ENCODE data around the gene ARFGAP1.

ARFGAP1 gene

DNA sequence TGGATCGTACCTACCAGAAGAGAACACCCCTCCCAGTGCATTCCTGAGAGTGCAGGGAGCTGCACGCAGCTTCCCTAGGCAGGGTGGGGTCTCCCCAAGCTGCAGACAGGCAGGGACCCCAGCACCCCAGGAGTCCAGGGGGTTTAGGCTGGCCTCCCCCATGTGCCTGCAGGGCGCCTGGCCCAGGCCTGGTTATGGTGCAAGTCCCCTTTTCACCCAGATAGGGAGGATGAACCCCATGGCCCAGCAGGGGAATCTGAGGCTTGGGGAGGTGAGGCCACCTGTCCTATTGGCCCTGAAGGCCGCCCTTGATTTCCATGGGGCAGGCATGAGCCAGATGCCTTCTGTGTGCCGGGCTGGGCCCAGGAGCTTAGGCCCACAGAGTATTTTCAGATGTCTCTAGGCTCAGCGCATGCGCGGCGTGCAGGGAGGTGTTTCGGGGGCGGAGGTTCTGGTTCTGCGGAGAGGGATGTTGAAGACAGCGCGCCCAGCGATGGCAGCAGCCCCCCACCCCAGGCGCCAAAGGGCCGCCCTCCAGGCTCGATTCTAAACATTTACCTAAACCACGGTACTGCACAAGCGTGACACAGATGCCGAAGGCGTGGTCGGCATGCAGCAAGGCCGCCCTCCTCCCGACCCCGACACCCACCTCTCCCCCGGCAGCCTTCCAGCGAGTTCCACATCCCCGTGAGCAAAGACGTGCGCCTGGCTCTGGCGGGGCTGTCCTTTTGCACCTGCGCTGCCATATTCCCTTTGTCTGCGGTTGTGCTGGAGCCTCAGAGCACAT is 49.7 kb downstream of the ARFGAP1 start:
- H3K9me3 ChIP-seq (ENCODE audit: control insufficient read depth, insufficient read depth, low read length) = no peaks in the 10 kb centered on the region
- no peaks in the 10 kb centered on the region for H3K4me1 ChIP-seq (ENCODE audit: insufficient read depth, low read length)
- H3K36me3 ChIP-seq (ENCODE audit: insufficient read depth, low read length) = no peaks in the 10 kb centered on the region
- H3K9ac ChIP-seq (ENCODE audit: low read depth, low read length) = no peak overlapping the region

DNA sequence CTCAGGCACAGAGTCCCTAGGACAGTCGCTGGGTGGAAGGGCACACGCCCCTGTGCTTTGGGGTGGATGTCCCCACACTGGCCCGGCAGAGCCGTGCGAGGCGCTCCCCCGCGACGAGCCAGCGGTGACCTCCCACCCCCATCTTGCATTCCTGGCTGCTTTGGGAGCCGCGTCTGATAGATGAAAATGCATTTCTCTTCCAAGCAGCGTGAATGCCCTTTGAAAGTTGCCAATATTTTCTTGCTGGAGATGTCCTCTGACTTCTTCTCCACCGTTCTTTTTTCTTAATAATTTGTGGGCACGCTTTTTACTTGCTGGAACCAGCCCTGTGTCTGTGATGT is 50.3 kb downstream of the ARFGAP1 start:
- Histone ChIP-seq H3K9ac (ENCODE audit: low read depth, low read length) (no peak overlapping the region), H3K4me1 (ENCODE audit: insufficient read depth, low read length) (no peaks in the 10 kb centered on the region), H3K36me3 (ENCODE audit: insufficient read depth, low read length) (no peaks in the 10 kb centered on the region), H3K9me3 (ENCODE audit: control insufficient read depth, insufficient read depth, low read length) (no peaks in the 10 kb centered on the region)

DNA sequence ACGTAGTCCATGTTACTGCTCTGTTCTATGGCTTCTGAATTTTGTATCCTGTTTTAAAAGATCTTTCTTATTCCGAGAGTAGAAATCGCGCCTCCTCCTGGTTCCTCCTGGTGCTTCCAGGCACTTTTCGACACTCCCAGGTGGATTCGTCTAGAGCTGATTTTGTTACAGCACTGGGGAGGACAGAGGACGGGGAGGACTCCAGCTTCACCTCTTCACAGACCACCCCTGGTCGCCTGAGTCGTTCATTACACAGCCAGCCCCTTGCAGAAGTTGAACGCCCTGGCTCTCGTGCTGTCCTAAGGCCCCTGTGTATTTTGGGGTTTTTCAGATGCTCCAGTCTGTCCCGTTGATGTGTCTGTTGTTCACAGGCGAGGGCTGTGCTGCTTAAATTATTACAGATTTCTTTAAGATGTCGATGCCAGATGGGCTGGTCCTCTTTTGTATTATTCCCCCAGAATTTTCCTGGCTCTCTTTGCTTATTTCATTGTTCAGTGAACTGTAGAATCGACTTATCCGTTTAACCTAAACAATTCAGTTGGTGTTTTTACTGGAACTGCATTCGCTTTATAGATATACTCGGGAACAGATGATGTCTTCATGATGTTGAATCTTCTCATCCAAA is 50.9 kb downstream of the ARFGAP1 start:
- Histone ChIP-seq H3K36me3 (ENCODE audit: insufficient read depth, low read length) (no peaks in the 10 kb centered on the region), H3K9ac (ENCODE audit: low read depth, low read length) (no peak overlapping the region), H3K9me3 (ENCODE audit: control insufficient read depth, insufficient read depth, low read length) (no peaks in the 10 kb centered on the region), H3K4me1 (ENCODE audit: insufficient read depth, low read length) (no peaks in the 10 kb centered on the region)

DNA sequence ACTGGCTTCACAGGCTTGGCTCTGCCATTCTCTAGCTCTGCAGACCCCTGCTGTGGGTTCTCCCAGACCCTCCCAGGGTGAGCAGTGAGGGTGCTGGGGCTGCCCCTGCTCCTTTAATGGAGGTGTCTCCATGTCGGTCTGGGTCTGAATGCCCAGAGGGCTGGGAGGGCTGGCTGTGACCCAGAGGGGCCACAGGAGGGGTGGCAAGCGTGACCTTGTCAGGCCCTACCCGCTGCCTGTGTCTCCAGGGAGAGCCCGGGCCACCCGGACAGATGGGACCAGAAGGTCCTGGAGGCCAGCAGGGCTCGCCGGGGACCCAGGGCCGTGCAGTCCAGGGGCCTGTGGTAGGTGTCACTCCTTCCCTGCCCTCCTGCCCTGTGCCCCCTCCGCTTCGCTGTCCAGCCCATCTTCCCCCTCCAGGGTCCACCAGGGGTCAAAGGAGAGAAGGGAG is 52.4 kb downstream of the ARFGAP1 start:
- no peak overlapping the region for H3K9ac ChIP-seq (ENCODE audit: low read depth, low read length)
- H3K4me1 ChIP-seq (ENCODE audit: insufficient read depth, low read length) = no peaks in the 10 kb centered on the region
- H3K36me3 ChIP-seq (ENCODE audit: insufficient read depth, low read length) = no peaks in the 10 kb centered on the region
- no peaks in the 10 kb centered on the region for H3K9me3 ChIP-seq (ENCODE audit: control insufficient read depth, insufficient read depth, low read length)

DNA sequence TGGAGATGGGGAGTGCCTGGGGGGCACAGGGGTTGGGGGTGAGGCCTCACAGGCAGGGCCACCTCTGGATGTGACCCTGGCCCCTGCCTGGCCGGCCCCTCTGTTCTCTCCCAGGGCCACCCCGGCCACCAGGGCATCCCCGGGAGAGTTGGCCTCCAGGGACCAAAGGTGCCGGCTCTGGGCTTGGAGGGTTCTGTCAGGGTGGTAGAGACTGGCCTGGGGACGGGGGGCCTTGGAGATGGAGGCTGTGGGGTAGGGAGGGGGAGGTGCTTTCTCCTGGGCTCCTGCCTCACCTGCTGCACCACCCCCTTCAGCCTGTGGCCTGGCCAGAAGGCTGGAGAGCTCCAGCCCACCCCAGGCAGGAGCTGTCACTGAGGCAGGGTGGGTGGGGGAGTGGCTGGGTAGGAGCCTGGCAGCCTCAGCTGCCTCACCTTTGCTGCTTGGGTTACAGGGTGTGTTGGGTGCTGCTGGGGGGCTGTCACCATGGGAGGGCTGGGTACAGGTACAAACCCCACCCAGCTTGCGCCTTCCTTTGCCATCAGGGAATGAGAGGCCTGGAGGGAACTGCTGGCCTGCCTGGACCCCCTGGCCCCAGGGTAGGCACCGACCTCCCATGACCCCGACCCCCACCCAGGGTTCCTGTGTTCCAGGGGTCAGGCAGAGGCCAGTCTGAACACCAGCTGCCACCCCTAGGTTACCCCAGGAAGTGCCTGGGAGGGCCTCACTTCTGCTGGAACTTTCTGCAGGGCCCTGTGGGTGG is 53.1 kb downstream of the ARFGAP1 start:
- Histone ChIP-seq H3K36me3 (ENCODE audit: insufficient read depth, low read length) (no peaks in the 10 kb centered on the region), H3K4me1 (ENCODE audit: insufficient read depth, low read length) (no peaks in the 10 kb centered on the region), H3K9ac (ENCODE audit: low read depth, low read length) (no peak overlapping the region), H3K9me3 (ENCODE audit: control insufficient read depth, insufficient read depth, low read length) (no peaks in the 10 kb centered on the region)

DNA sequence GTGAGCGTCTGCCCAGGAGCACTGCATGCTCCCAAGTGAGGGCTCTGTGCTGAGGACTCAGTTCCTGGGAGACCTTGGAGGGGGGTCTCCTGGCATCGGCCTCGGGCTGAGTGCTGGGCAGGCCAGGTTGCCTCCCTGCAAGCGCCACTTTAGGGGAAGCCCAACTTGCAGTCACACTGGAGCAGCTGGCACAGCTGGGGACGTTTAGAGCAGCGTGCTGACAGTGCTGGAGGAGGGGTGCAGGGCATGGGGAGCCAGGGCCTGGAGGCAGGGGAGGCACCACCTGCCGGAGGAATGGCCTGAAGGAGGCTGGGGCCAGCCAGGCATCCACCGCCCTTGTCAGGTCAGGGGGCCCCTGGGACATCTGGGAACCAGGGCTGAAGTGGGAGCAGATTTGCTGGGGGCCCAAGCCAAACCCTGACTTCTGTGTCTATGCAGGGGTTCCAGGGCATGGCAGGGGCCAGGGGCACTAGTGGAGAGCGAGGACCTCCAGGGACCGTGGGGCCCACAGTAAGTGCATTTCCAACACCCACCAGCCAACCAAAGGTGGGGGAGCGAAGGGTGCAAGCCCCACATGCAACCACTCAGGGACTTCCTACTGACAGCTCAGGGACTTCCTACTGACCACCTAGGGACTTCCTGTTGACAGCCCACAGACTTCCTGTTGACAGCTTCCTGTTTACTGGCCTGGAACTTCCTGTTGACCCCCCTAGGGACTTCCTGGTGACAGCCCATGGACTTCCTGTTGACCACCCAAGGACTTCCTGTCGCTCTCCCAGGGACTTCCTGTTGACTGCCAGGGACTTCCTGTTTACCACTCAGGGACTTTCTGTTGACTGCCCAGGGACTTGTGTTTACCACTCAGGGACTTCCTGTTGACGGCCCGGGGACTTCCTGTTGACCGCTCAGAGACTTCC is 54.0 kb downstream of the ARFGAP1 start:
- H3K9ac ChIP-seq (ENCODE audit: low read depth, low read length) = no peak overlapping the region
- no peaks in the 10 kb centered on the region for H3K4me1 ChIP-seq (ENCODE audit: insufficient read depth, low read length)
- H3K36me3 ChIP-seq (ENCODE audit: insufficient read depth, low read length) = no peaks in the 10 kb centered on the region
- 0 out of 2 replicates have a peak, but pooled peaks cover 1% of the 10 kb centered on the region for H3K9me3 ChIP-seq (ENCODE audit: control insufficient read depth, insufficient read depth, low read length)

DNA sequence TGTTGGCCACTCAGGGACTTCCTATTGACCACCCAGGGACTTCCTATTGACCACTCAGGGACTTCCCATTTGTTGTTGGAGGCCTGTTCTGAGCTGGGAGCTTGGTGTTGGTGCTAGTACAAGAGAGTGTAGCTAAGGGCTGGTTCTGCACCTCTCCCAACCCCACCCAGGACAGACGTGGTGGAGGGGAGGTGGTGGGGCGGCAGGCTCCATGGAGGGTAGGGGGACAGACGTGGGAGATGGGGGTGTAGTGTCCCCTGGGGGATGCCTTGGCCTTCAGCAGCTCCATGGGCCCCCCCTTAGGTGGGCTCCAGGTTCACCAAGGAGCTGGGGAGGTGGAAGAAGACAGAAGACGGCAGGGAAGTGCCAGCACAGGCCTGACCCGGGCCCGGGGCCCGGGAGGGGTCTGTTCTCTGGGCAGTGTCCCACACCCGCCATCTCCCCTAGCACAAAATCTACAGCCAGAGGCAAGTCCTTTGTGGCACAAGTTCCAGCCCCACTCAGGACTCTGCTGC is 54.7 kb downstream of the ARFGAP1 start:
- Histone ChIP-seq H3K9me3 (ENCODE audit: control insufficient read depth, insufficient read depth, low read length) (0 out of 2 replicates have a peak, but pooled peaks cover 6% of the 10 kb centered on the region), H3K9ac (ENCODE audit: low read depth, low read length) (no peak overlapping the region), H3K36me3 (ENCODE audit: insufficient read depth, low read length) (no peaks in the 10 kb centered on the region), H3K4me1 (ENCODE audit: insufficient read depth, low read length) (no peaks in the 10 kb centered on the region)

DNA sequence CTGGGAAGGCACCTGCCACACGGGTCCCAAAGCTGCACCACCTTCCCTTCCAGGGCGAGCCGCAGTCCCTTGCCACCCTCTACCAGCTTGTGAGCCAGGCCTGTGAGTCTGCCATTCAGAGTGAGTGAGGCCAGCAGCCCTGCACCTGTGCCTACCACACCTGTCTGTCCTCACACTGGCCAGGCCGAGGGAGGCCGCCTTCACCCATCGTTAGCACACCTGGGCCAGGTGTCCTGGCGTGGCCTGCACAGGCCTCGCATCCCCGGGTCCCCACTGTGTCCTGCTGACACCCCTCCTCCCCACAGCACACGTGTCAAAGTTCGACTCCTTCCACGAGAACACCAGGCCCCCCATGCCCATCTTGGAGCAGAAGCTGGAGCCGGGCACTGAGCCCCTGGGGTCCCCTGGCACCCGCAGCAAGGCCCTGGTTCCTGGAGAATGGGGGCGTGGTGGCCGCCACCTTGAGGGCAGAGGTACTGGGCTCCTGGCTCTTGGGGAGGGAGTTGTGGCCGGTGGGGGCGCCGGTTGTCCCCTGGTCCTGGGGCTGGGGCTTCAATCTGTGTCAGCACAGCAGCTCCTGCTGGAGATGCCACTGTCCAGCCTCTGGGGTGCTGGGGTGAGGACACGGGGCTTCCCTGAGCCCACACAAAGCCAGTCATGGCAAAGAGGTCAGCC is 55.5 kb downstream of the ARFGAP1 start:
- H3K9me3 ChIP-seq (ENCODE audit: control insufficient read depth, insufficient read depth, low read length) = 0 out of 2 replicates have a peak, but pooled peaks cover 6% of the 10 kb centered on the region
- no peak overlapping the region for H3K9ac ChIP-seq (ENCODE audit: low read depth, low read length)
- no peaks in the 10 kb centered on the region for H3K36me3 ChIP-seq (ENCODE audit: insufficient read depth, low read length)
- no peaks in the 10 kb centered on the region for H3K4me1 ChIP-seq (ENCODE audit: insufficient read depth, low read length)

DNA sequence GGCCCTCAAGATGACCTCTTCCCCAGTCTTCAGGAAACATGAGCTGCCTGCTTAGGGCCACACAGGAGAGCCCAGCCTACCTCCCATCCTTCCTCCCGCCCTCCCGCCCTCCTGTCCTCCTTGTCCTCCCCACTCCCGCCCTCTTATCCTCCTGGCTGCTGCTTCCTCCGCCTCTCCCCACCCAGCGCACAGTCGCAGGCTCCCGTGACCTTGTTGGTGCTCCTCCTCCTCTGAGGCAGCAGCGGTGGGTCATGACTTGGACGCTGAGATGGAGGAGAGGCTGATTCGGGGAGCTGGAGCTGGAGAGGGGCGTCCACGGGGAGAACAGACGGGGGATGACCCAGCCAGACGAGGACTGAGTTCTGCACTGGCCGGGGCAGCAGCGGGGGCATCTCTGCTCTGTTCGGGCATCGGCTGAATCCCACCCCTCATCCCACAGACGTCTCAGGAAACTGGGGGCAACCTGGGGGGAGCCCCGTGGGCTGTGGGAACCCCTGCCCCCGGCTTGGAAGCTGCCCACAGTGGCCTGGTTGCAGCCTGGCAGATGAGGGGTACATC is 56.2 kb downstream of the ARFGAP1 start:
- no peaks in the 10 kb centered on the region for H3K4me1 ChIP-seq (ENCODE audit: insufficient read depth, low read length)
- H3K9ac ChIP-seq (ENCODE audit: low read depth, low read length) = no peak overlapping the region
- 0 out of 2 replicates have a peak, but pooled peaks cover 6% of the 10 kb centered on the region for H3K9me3 ChIP-seq (ENCODE audit: control insufficient read depth, insufficient read depth, low read length)
- no peaks in the 10 kb centered on the region for H3K36me3 ChIP-seq (ENCODE audit: insufficient read depth, low read length)

DNA sequence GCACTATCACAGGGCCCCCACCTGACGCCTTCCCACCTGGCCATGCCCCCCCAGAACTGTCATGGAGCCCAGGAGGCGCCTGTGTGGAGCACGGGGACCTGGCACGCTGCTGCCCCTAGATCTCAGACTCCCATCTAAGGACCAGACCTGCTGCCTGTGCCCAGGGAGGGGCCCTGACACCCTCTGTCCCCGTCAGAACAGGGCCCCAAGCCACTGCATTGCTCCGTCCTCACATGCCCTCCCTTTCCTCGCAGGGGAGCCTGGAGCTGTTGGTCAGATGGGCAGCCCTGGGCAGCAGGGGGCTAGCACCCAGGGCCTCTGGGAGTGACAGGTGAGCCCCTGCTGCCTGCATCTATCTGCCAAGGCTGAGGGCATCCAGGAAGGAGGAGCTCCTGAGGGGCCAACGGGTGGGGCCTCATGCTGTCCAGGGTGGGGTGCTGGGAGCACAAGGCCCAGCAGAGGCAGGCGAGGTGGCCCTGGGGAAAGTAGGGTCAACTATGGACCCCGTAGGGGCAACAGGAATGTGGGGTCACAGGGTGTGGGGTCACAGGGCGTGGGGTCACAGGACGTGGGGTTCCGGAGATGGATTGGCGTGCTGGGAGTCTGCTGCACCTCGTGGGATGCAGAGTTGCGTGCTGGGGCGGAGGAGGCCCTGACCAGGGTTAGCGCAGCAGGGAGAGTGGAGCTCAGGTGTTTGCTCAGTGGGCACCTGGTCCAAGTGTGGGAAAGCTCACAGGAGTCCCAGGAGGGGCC is 56.9 kb downstream of the ARFGAP1 start:
- Histone ChIP-seq H3K9ac (ENCODE audit: low read depth, low read length) (no peak overlapping the region), H3K36me3 (ENCODE audit: insufficient read depth, low read length) (no peaks in the 10 kb centered on the region), H3K4me1 (ENCODE audit: insufficient read depth, low read length) (no peaks in the 10 kb centered on the region)

DNA sequence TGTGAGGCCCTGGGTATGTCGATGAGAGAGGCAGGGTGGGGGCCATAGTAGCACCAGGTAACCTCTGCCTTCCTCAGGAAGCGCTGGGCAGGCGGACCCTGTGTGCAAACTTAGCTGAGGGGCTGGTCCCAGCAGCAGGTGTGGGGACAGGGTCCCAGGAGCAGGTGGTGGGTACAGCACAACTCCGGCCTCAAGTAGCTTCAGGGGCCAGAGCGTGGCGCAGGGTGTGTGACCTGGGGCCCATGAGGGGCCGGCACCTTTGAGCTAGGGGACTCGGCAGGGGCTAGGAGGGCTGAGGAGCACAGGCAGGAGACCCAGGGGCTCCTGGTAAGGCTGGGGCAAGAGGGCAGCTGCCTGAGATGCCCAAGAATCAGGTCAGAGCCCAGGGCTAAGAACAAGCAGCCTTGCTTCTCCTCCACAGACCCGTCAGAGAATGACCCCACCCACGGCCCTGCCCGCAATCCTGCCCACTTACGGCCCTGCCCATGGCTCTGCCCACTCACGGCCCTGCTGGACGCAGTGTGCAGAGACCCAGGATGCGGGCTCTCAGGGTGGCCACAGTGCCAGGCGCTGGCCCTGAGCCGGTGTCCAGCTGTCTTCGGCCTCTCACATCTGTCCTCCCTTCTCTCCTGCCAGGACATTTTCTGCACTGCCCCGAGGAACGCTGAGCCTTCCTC is 57.6 kb downstream of the ARFGAP1 start:
- Histone ChIP-seq H3K9me3 (ENCODE audit: control insufficient read depth, insufficient read depth, low read length) (0 out of 2 replicates have a peak, but pooled peaks cover 6% of the 10 kb centered on the region), H3K9ac (ENCODE audit: low read depth, low read length) (no peak overlapping the region), H3K36me3 (ENCODE audit: insufficient read depth, low read length) (no peaks in the 10 kb centered on the region), H3K4me1 (ENCODE audit: insufficient read depth, low read length) (no peaks in the 10 kb centered on the region)

More for the DNA sequence above, 56.9 kb downstream of the ARFGAP1 start:
- H3K9me3 ChIP-seq (ENCODE audit: control insufficient read depth, insufficient read depth, low read length) = 0 out of 2 replicates have a peak, but pooled peaks cover 6% of the 10 kb centered on the region

DNA sequence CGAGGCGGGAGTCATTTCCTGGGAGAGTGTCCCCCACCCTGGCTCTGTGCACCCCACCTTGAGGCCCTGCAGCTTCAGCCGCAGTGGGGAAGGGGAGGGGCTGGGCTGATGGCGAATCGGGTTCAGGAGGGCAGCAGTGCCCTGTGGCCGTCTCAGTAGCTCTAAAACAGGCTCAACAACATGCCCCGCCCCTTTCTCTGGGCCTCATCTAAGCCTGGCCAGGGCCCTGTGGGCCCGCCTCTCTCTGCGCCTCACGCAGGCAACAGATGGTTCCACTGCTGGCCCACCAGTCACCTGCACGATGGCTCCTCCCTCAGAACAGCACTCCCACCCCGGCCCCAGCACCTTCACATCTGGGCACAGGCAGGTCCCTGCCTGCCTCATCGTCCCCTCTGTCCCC is 58.3 kb downstream of the ARFGAP1 start:
- no peak overlapping the region for H3K9ac ChIP-seq (ENCODE audit: low read depth, low read length)
- no peaks in the 10 kb centered on the region for H3K4me1 ChIP-seq (ENCODE audit: insufficient read depth, low read length)
- H3K9me3 ChIP-seq (ENCODE audit: control insufficient read depth, insufficient read depth, low read length) = 0 out of 2 replicates have a peak, but pooled peaks cover 6% of the 10 kb centered on the region
- no peaks in the 10 kb centered on the region for H3K36me3 ChIP-seq (ENCODE audit: insufficient read depth, low read length)
